Liver (tissue), 3 donors: Measurements from ENCODE around the gene PNMA6F.
"Not testable (repeated sequence)": the region's sequence is repeated elsewhere in the genome, so short reads cannot be mapped to it uniquely, and the experiment has no call there.

ENCODE experiments used
- JUND ChIP-seq, 2 donors: IDR thresholded peaks; 2 replicates each; pipeline ENCODE4 v1.6.1; 2016; ENCODE audit warnings: antibody characterized with exemption in 2 of 2
- RAD21 ChIP-seq, 2 donors: IDR thresholded peaks; 2 replicates each; pipeline ENCODE4 v1.6.1; 2016; ENCODE audit warnings: antibody characterized with exemption in 2 of 2, mild to moderate bottlenecking in 2 of 2
- TAF1 ChIP-seq: conservative IDR thresholded peaks from 2 replicates; pipeline ENCODE4 v1.6.1; 2016; ENCODE audit warnings: antibody characterized with exemption, mild to moderate bottlenecking
- YY1 ChIP-seq: IDR thresholded peaks from 2 replicates; pipeline ENCODE4 v1.6.1; 2016; ENCODE audit warnings: antibody characterized with exemption, mild to moderate bottlenecking
- TF ChIP-seq, protein P1 (sequence below): fragments of 150-350 bp; IDR thresholded peaks from 2 replicates; pipeline ENCODE4 v1.5.1; 2017; ENCODE audit warnings: improper control_type of control experiment, low read depth, low read length; ENCODE audit not compliant: missing input control
- TF ChIP-seq, protein P2 (sequence below): IDR thresholded peaks from 2 replicates; pipeline ENCODE4 v1.6.1; 2016; ENCODE audit warnings: antibody characterized with exemption, mild to moderate bottlenecking
- donor health status: healthy.
- donor health status: healthy.

- TF ChIP-seq, protein P1, sequence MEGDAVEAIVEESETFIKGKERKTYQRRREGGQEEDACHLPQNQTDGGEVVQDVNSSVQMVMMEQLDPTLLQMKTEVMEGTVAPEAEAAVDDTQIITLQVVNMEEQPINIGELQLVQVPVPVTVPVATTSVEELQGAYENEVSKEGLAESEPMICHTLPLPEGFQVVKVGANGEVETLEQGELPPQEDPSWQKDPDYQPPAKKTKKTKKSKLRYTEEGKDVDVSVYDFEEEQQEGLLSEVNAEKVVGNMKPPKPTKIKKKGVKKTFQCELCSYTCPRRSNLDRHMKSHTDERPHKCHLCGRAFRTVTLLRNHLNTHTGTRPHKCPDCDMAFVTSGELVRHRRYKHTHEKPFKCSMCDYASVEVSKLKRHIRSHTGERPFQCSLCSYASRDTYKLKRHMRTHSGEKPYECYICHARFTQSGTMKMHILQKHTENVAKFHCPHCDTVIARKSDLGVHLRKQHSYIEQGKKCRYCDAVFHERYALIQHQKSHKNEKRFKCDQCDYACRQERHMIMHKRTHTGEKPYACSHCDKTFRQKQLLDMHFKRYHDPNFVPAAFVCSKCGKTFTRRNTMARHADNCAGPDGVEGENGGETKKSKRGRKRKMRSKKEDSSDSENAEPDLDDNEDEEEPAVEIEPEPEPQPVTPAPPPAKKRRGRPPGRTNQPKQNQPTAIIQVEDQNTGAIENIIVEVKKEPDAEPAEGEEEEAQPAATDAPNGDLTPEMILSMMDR: not testable (repeated sequence)
- TF ChIP-seq YY1; JUND (IDR thresholded peaks at IDR 0.05); RAD21 (IDR thresholded peaks at IDR 0.05); TAF1: not testable (repeated sequence)
- TF ChIP-seq, protein P2, sequence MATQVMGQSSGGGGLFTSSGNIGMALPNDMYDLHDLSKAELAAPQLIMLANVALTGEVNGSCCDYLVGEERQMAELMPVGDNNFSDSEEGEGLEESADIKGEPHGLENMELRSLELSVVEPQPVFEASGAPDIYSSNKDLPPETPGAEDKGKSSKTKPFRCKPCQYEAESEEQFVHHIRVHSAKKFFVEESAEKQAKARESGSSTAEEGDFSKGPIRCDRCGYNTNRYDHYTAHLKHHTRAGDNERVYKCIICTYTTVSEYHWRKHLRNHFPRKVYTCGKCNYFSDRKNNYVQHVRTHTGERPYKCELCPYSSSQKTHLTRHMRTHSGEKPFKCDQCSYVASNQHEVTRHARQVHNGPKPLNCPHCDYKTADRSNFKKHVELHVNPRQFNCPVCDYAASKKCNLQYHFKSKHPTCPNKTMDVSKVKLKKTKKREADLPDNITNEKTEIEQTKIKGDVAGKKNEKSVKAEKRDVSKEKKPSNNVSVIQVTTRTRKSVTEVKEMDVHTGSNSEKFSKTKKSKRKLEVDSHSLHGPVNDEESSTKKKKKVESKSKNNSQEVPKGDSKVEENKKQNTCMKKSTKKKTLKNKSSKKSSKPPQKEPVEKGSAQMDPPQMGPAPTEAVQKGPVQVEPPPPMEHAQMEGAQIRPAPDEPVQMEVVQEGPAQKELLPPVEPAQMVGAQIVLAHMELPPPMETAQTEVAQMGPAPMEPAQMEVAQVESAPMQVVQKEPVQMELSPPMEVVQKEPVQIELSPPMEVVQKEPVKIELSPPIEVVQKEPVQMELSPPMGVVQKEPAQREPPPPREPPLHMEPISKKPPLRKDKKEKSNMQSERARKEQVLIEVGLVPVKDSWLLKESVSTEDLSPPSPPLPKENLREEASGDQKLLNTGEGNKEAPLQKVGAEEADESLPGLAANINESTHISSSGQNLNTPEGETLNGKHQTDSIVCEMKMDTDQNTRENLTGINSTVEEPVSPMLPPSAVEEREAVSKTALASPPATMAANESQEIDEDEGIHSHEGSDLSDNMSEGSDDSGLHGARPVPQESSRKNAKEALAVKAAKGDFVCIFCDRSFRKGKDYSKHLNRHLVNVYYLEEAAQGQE: not testable (repeated sequence)
These were observed 32.8 kb downstream of the PNMA6F start for GRCh38 chrX:153288807-153289206.
